A549 (cell line): Measurements from ENCODE around the gene TRIP10. TPM values are rescaled to one million over a fixed set of nuclear protein-coding genes. Genes with fewer than 3 reads are reported as not detected.
A peak's percentile ranks its signal among the peaks of the same experiment; 100 is the strongest.

Experiments
- ATAC-seq, 2 experiments: fragments of 200-7000 bp in 1 of 2; fragments of >200 bp in 1 of 2; cut with Nextera tagmentation in 1 of 2; cut with Tn5 transposase in 1 of 2; 3 replicates each; pipeline versions ENCODE4 v1.8.0 to v1.9.1; 2018 to 2020; ENCODE audit warnings: mild to moderate bottlenecking in 1 of 2, moderate library complexity in 1 of 2
- CTCF ChIA-PET: fragments of 300-600 bp; sonication (Branson Sonifier 250); formaldehyde crosslinking; extraction: SDS; loops from one replicate; lab custom pipeline; 2021; ENCODE audit warnings: antibody characterized with exemption, inconsistent platforms; lab: Yijun Ruan, JAX
- POLR2A ChIA-PET: fragments of 350-600 bp; formaldehyde crosslinking; extraction: SDS; loops from one replicate; lab custom pipeline; 2021; ENCODE audit warnings: antibody characterized with exemption, inconsistent platforms; lab: Yijun Ruan, JAX
- DNase-seq, 2 experiments: peaks; one replicate each; pipeline versions ENCODE4 v3.0.0 to v3.0.0-alpha.2; 2011 to 2016; ENCODE audit warnings: low read depth in 1 of 2, low spot score in 1 of 2
- FAIRE-seq: peaks from 2 replicates; lab custom pipeline; 2011; peaks lifted over from hg19 to GRCh38; lab: Jason Lieb, UNC
- H3K27ac ChIP-seq, 2 experiments: fragments of >200 bp; sonication (Bioruptor Twin); formaldehyde crosslinking; 3 replicates each; pipeline ENCODE4 v1.5.1; 2016 to 2017
- H3K4me1 ChIP-seq: fragments of >200 bp; sonication (Bioruptor Twin); formaldehyde crosslinking; 3 replicates; pipeline ENCODE4 v1.6.1; 2016
- H3K4me2 ChIP-seq: fragments of >200 bp; sonication (Bioruptor Twin); formaldehyde crosslinking; 3 replicates; pipeline ENCODE4 v1.6.1; 2016
- H3K4me3 ChIP-seq: fragments of >200 bp; sonication (Bioruptor Twin); formaldehyde crosslinking; 3 replicates; pipeline ENCODE4 v1.5.1; 2016
- H3K9me3 ChIP-seq: fragments of >200 bp; sonication (Bioruptor Twin); formaldehyde crosslinking; 3 replicates; pipeline ENCODE4 v1.6.1; 2016
- CBX2 ChIP-seq: fragments of 200-600 bp; sonication (generic); IDR thresholded peaks from 2 replicates; pipeline ENCODE4 v1.6.1; 2016; ENCODE audit warnings: low read depth, mild to moderate bottlenecking, borderline replicate concordance
- CEBPB ChIP-seq, 2 experiments: fragments of >200 bp in 1 of 2; sonication (Bioruptor Twin) in 1 of 2; formaldehyde crosslinking in 1 of 2; IDR thresholded peaks; 2 replicates each; pipeline ENCODE4 v1.6.1; 2012 to 2016
- CHD2 ChIP-seq: fragments of 150-350 bp; IDR thresholded peaks from 2 replicates; pipeline ENCODE4 v1.6.1; 2014; ENCODE audit warnings: low read length; ENCODE audit not compliant: partially characterized antibody
- CHD4 ChIP-seq: fragments of 200-600 bp; sonication (generic); IDR thresholded peaks from 2 replicates; pipeline ENCODE4 v1.6.1; 2016; ENCODE audit warnings: antibody characterized with exemption, mild to moderate bottlenecking, borderline replicate concordance
- EHMT2 ChIP-seq: fragments of 200-600 bp; sonication (generic); IDR thresholded peaks from 2 replicates; pipeline ENCODE4 v1.6.1; 2016; ENCODE audit warnings: antibody characterized with exemption, low read depth, mild to moderate bottlenecking, moderate library complexity
- EP300 ChIP-seq, 2 experiments: fragments of >200 bp; sonication (Bioruptor Twin); formaldehyde crosslinking; IDR thresholded peaks; 2 replicates in 1 of 2; 3 replicates in 1 of 2; pipeline ENCODE4 v1.6.1; 2016 to 2017
- ESRRA ChIP-seq: fragments of 150-350 bp; IDR thresholded peaks from 2 replicates; pipeline ENCODE4 v1.6.1; 2014; ENCODE audit warnings: mild to moderate bottlenecking, low read length, borderline replicate concordance
- FOSB ChIP-seq: fragments of 250-450 bp; sonication (Bioruptor Pico); IDR thresholded peaks from 2 replicates; pipeline ENCODE4 v1.5.0; 2020; ENCODE audit warnings: mild to moderate bottlenecking, moderate library complexity
- FOXS1 ChIP-seq: fragments of 250-450 bp; sonication (Bioruptor Pico); IDR thresholded peaks from 2 replicates; pipeline ENCODE4 v1.5.0; 2020; ENCODE audit warnings: mild to moderate bottlenecking, moderate library complexity
- HES2 ChIP-seq: fragments of >200 bp; sonication (Bioruptor Twin); formaldehyde crosslinking; IDR thresholded peaks from 2 replicates; pipeline ENCODE4 v1.6.1; 2016
- HOXA7 ChIP-seq: fragments of 250-450 bp; sonication (Bioruptor Pico); IDR thresholded peaks from 2 replicates; pipeline ENCODE4 v1.5.0; 2020; ENCODE audit warnings: mild to moderate bottlenecking, moderate library complexity
- JUNB ChIP-seq: fragments of >200 bp; sonication (Bioruptor Twin); formaldehyde crosslinking; IDR thresholded peaks from 2 replicates; pipeline ENCODE4 v1.6.1; 2016
- NPAS2 ChIP-seq: fragments of 250-450 bp; sonication (Bioruptor Pico); IDR thresholded peaks from 2 replicates; pipeline ENCODE4 v1.8.0; 2022; ENCODE audit warnings: mild to moderate bottlenecking, moderate library complexity, borderline replicate concordance
- POLR2A ChIP-seq: IDR thresholded peaks from 2 replicates; pipeline ENCODE4 v1.6.1; 2012; ENCODE audit warnings: mild to moderate bottlenecking, low read length
- RARB ChIP-seq: fragments of 250-450 bp; sonication (Bioruptor Pico); IDR thresholded peaks from 2 replicates; pipeline ENCODE4 v1.8.0; 2021; ENCODE audit warnings: mild to moderate bottlenecking, moderate library complexity
- REST ChIP-seq: fragments of 200-600 bp; sonication (generic); IDR thresholded peaks from 2 replicates; pipeline ENCODE4 v1.6.1; 2016; ENCODE audit warnings: antibody characterized with exemption, mild to moderate bottlenecking, moderate library complexity
- RFX5 ChIP-seq: fragments of 450-650 bp; IDR thresholded peaks from 2 replicates; pipeline ENCODE4 v1.7.1; 2014; ENCODE audit warnings: antibody characterized with exemption, mild to moderate bottlenecking, moderate library complexity
- TFCP2L1 ChIP-seq: fragments of 250-450 bp; sonication (Bioruptor Pico); IDR thresholded peaks from 2 replicates; pipeline ENCODE4 v1.5.0; 2021; ENCODE audit warnings: mild to moderate bottlenecking
- USF2 ChIP-seq: fragments of 450-650 bp; IDR thresholded peaks from 2 replicates; pipeline ENCODE4 v1.6.1; 2014; ENCODE audit warnings: antibody characterized with exemption
- ZNF302 ChIP-seq: fragments of 250-450 bp; sonication (Bioruptor Pico); IDR thresholded peaks from 2 replicates; pipeline ENCODE4 v1.9.0; 2021; ENCODE audit warnings: inconsistent platforms, mild to moderate bottlenecking, moderate library complexity
- ZSCAN20 ChIP-seq: fragments of 250-450 bp; sonication (Bioruptor Pico); IDR thresholded peaks from 2 replicates; pipeline ENCODE4 v1.8.0; 2022; ENCODE audit warnings: mild to moderate bottlenecking, moderate library complexity
- WGBS: methylation state at CpG from one replicate; pipeline ENCODE4 v1.1.6; 2017; ENCODE audit errors: missing lambda C conversion rate; 5-methylcytosine and 5-hydroxymethylcytosine counted together
- polyA plus RNA-seq, 4 experiments: library from polyadenylated mRNA; depleted of rRNA in 3 of 4; stranded (reverse); fragments of >200 nt; fragmentation: RNase III in 1 of 4; extraction: RNeasy Plus Mini Kit Qiagen cat#74134 plus additional on column Dnase treatment in 1 of 4; gene quantifications; 2 replicates in 3 of 4; 3 replicates in 1 of 4; pipeline ENCODE4 v1.2.3, GENCODE V29; 2011 to 2017

The TRIP10 gene
- polyA plus RNA-seq, 2 of the 4 experiments (the other 2 are of a cell fraction): 39.2 to 60.9 TPM

- CTCF ChIA-PET: interaction anchor here (0.7 to 1.7 kb wide), 4 partner anchors 10 to 135 kb away, joined by 3 to 7 read pairs (median 4); partner anchors contain the start of gene GPR108
- Histone ChIP-seq H3K9me3 (no peaks in the 10 kb centered on the region), H3K4me2 (no peak overlapping the region), H3K4me1 (peaks cover 33% of the 10 kb centered on the region), H3K27ac (peak overlapping the region in 1 of 2 experiments; percentile 67; a peak in 3 of 6 replicates), H3K4me3 (no peak overlapping the region)
- DNase-seq (no peak), FAIRE-seq (no peak), ATAC-seq (no peak)
- TF ChIP-seq CHD2: no peak
- no peak for TF ChIP-seq NPAS2 (CRISPR knock-in tag)
- no peak for TF ChIP-seq HES2
- TF ChIP-seq POLR2A: no peak
- TF ChIP-seq CBX2: no peak
- TF ChIP-seq EP300 (IDR thresholded peaks at IDR 0.05): no peak
- TF ChIP-seq ZSCAN20 (CRISPR knock-in tag): no peak
- POLR2A ChIA-PET: no interaction called here
- 38% methylated on average over 6 of the region's 8 CpGs for WGBS
Observed at GRCh38 chr19:6728346-6728745, 11.1 kb upstream of the TRIP10 start.

GRCh38 chr19:6729573-6730152 lies 9.8 kb upstream of the TRIP10 start:
- H3K4me3 ChIP-seq: no peak overlapping the region

GRCh38 chr19:6730153-6730804 lies 9.2 kb upstream of the TRIP10 start:
- peak; percentile 49 to 84 for DNase-seq
- Histone ChIP-seq H3K4me3 (no peak overlapping the region), H3K4me2 (peak overlapping the region; percentile 52), H3K9me3 (no peaks in the 10 kb centered on the region), H3K27ac (peak overlapping the region; percentile 59 to 75; a peak in 5 of 6 replicates), H3K4me1 (peaks cover 19% of the 10 kb centered on the region)
- WGBS: 41% methylated on average over 13 of the region's 27 CpGs
- ChIA-PET CTCF (interaction anchor here (0.6 to 1.0 kb wide), 3 partner anchors 132 to 734 kb away, joined by 3 to 4 read pairs (median 3); no protein-coding TSS in a partner anchor), POLR2A (no interaction called here)
- peak; percentile 60 to 85 for ATAC-seq
- no peak for FAIRE-seq
- TF ChIP-seq ZSCAN20 (CRISPR knock-in tag) (no peak), ESRRA (no peak), FOSB (CRISPR knock-in tag) (no peak), RFX5 (no peak), ZNF302 (CRISPR knock-in tag) (no peak), POLR2A (no peak), JUNB (no peak), CEBPB (IDR thresholded peaks at IDR 0.05) (no peak), CBX2 (no peak), EHMT2 (no peak), USF2 (no peak), HOXA7 (CRISPR knock-in tag) (no peak), CHD4 (no peak)

More at GRCh38 chr19:6729573-6730152, 9.8 kb upstream of the TRIP10 start:
- H3K9me3 ChIP-seq: no peaks in the 10 kb centered on the region
- H3K27ac ChIP-seq: peak overlapping the region; percentile 59 to 75; a peak in 5 of 6 replicates
- peaks cover 25% of the 10 kb centered on the region for H3K4me1 ChIP-seq
- 86% methylated on average over 23 of the region's 23 CpGs for WGBS
- CTCF ChIA-PET: interaction anchor here (0.6 to 1.5 kb wide), 4 partner anchors 9 to 735 kb away, joined by 3 to 7 read pairs (median 4); partner anchors contain the start of gene GPR108
- DNase-seq (no peak), ATAC-seq (no peak)
- H3K4me2 ChIP-seq: peak overlapping the region; percentile 52
- POLR2A ChIA-PET: interaction anchor here (0.5 kb wide), 1 partner anchor 83 kb away, joined by 3 read pairs; no protein-coding TSS in a partner anchor
- TF ChIP-seq FOXS1 (CRISPR knock-in tag): no peak
- TF ChIP-seq TFCP2L1 (CRISPR knock-in tag): no peak
- no peak for TF ChIP-seq REST
- TF ChIP-seq RARB (CRISPR knock-in tag): no peak
- TF ChIP-seq, all 56 proteins: peak for 0
- FAIRE-seq: no peak
